Measurements from ENCODE around the gene ST8SIA5. TPM values are rescaled to one million over a fixed set of nuclear protein-coding genes. Genes with fewer than 3 reads are reported as not detected.

Gene ST8SIA5
- total RNA-seq, 2 donors from 2014 or later = 5.9 to 6.7 TPM

GRCh38 chr18:46632401-46633071 is 124.3 kb downstream of the ST8SIA5 start:
- Histone ChIP-seq H3K4me1 (no peaks in the 10 kb centered on the region), H3K4me3 (no peak overlapping the region), H3K27ac (no peak overlapping the region), H3K36me3 (no peaks in the 10 kb centered on the region), H3K9me3 (no peaks in the 10 kb centered on the region), H3K27me3 (no peaks in the 10 kb centered on the region)
- TF ChIP-seq, protein P1, sequence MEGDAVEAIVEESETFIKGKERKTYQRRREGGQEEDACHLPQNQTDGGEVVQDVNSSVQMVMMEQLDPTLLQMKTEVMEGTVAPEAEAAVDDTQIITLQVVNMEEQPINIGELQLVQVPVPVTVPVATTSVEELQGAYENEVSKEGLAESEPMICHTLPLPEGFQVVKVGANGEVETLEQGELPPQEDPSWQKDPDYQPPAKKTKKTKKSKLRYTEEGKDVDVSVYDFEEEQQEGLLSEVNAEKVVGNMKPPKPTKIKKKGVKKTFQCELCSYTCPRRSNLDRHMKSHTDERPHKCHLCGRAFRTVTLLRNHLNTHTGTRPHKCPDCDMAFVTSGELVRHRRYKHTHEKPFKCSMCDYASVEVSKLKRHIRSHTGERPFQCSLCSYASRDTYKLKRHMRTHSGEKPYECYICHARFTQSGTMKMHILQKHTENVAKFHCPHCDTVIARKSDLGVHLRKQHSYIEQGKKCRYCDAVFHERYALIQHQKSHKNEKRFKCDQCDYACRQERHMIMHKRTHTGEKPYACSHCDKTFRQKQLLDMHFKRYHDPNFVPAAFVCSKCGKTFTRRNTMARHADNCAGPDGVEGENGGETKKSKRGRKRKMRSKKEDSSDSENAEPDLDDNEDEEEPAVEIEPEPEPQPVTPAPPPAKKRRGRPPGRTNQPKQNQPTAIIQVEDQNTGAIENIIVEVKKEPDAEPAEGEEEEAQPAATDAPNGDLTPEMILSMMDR (IDR thresholded peaks at IDR 0.05) = no peak
- peak; percentile 40 for DNase-seq (ENCODE audit: low spot score)

DNA sequence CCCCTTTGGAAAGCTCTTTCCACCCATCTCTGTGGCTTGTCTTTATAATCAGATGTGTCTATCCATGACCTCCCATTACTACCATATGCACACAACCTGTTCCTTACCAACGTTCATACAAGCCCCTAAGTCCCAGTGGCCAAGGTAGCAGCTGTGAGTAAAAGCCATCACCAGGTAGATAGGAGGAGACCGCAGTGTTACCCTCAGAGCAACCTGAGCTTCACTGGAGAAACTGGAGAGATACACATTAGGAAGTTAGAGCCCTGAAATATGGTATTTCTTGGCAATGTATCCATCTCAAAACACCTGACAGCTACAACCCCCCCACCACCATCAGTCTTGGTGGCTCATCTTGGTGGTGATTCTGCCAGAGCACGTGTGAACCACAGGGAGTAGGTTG is 125.9 kb downstream of the ST8SIA5 start:
- no peaks in the 10 kb centered on the region for H3K36me3 ChIP-seq
- no peaks in the 10 kb centered on the region for H3K27me3 ChIP-seq
- no peak for DNase-seq (ENCODE audit: low spot score)
- no peaks in the 10 kb centered on the region for H3K9me3 ChIP-seq
- TF ChIP-seq, protein P1 (IDR thresholded peaks at IDR 0.05) = no peak
- no peaks in the 10 kb centered on the region for H3K4me1 ChIP-seq
- H3K27ac ChIP-seq = no peak overlapping the region
- H3K4me3 ChIP-seq = no peak overlapping the region

GRCh38 chr18:46630160-46630559 is 126.7 kb downstream of the ST8SIA5 start:
- H3K27me3 ChIP-seq = no peaks in the 10 kb centered on the region
- no peak overlapping the region for H3K4me3 ChIP-seq
- H3K4me1 ChIP-seq = no peaks in the 10 kb centered on the region
- no peaks in the 10 kb centered on the region for H3K9me3 ChIP-seq
- no peak overlapping the region for H3K27ac ChIP-seq
- no peaks in the 10 kb centered on the region for H3K36me3 ChIP-seq
- TF ChIP-seq, protein P1 (IDR thresholded peaks at IDR 0.05) = no peak
- peak; percentile 44 for DNase-seq (ENCODE audit: low spot score)

DNA sequence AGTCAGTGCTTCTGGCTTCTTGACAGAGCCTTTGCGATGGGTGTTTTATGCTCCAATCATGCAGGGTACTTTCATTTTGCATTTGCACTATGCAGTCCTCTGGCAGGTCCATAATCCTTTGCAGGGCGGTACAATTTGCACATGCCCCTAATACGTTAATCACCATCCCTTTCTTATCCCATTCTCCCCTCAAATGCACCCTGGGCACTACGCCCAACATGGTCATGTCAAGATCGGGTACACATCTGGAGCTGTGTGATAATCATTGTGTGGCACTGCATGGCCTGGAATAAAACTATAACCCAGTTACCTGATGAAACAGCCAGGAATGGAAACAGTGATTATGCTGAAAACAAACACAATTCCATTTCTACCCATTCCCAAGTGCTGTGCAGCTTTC is 127.5 kb downstream of the ST8SIA5 start:
- TF ChIP-seq, protein P1 (IDR thresholded peaks at IDR 0.05) = no peak
- Histone ChIP-seq H3K27me3 (no peaks in the 10 kb centered on the region), H3K4me3 (no peak overlapping the region), H3K9me3 (no peaks in the 10 kb centered on the region), H3K4me1 (no peaks in the 10 kb centered on the region), H3K27ac (no peak overlapping the region), H3K36me3 (no peaks in the 10 kb centered on the region)
- DNase-seq (ENCODE audit: low spot score) = peak; percentile 16

- Histone ChIP-seq H3K9me3 (no peaks in the 10 kb centered on the region), H3K4me3 (no peak overlapping the region), H3K27me3 (no peaks in the 10 kb centered on the region), H3K36me3 (no peaks in the 10 kb centered on the region), H3K27ac (no peak overlapping the region), H3K4me1 (peaks cover 0 to 11% of the 10 kb centered on the region in 2 donors)
- TF ChIP-seq, protein P1 (IDR thresholded peaks at IDR 0.05) = no peak
- no peak for DNase-seq (ENCODE audit: low spot score)
Observed at GRCh38 chr18:46628206-46628605, 128.6 kb downstream of the ST8SIA5 start.

- TF ChIP-seq, protein P1 (IDR thresholded peaks at IDR 0.05) = no peak
- H3K36me3 ChIP-seq = no peaks in the 10 kb centered on the region
- no peaks in the 10 kb centered on the region for H3K9me3 ChIP-seq
- no peak overlapping the region for H3K4me3 ChIP-seq
- no peak overlapping the region for H3K27ac ChIP-seq
- peak; percentile 38 for DNase-seq (ENCODE audit: low spot score)
- H3K27me3 ChIP-seq = no peaks in the 10 kb centered on the region
- H3K4me1 ChIP-seq = peaks cover 0 to 12% of the 10 kb centered on the region in 2 donors
Observed at GRCh38 chr18:46627136-46627535, 129.7 kb downstream of the ST8SIA5 start.

Data from right atrium auricular region (tissue), 2 donors.